ENCODE measurements around the gene HDGFL2. TPM values are rescaled to one million over a fixed set of nuclear protein-coding genes. Genes with fewer than 3 reads are reported as not detected.
"Not testable (repeated sequence)": the region's sequence is repeated elsewhere in the genome, so short reads cannot be mapped to it uniquely, and the experiment has no call there.

HDGFL2 gene
- total RNA-seq, 1 experiment from 2014 or later: 68.4 TPM

- no peak for DNase-seq (ENCODE audit: low read depth)
Measured at GRCh38 chr19:4521170-4521887, 49.2 kb downstream of the HDGFL2 start.

GRCh38 chr19:4521888-4522242 lies 49.8 kb downstream of the HDGFL2 start:
- DNase-seq (ENCODE audit: low read depth): no peak
- in situ Hi-C loops (cut with HindIII; ENCODE audit: low pct_unique_long_range_greater_than_20kb, low sequenced_read_pairs): no loop called here

More at GRCh38 chr19:4521170-4521887, 49.2 kb downstream of the HDGFL2 start:
- in situ Hi-C loops (cut with HindIII; ENCODE audit: low pct_unique_long_range_greater_than_20kb, low sequenced_read_pairs): no loop called here

- no peak for DNase-seq (ENCODE audit: low read depth)
- in situ Hi-C loops (cut with HindIII; ENCODE audit: low pct_unique_long_range_greater_than_20kb, low sequenced_read_pairs): no loop called here
Measured at GRCh38 chr19:4522291-4523002, 50.4 kb downstream of the HDGFL2 start.

GRCh38 chr19:4523306-4524110 lies 51.4 kb downstream of the HDGFL2 start:
- in situ Hi-C loops (cut with HindIII; ENCODE audit: low pct_unique_long_range_greater_than_20kb, low sequenced_read_pairs): no loop called here
- no peak for DNase-seq (ENCODE audit: low read depth)

- DNase-seq (ENCODE audit: low read depth): no peak
- in situ Hi-C loops (cut with HindIII; ENCODE audit: low pct_unique_long_range_greater_than_20kb, low sequenced_read_pairs): no loop called here
Measured at GRCh38 chr19:4524808-4525562, 52.9 kb downstream of the HDGFL2 start.

GRCh38 chr19:4525563-4526002 lies 53.5 kb downstream of the HDGFL2 start:
- in situ Hi-C loops (cut with HindIII; ENCODE audit: low pct_unique_long_range_greater_than_20kb, low sequenced_read_pairs): no loop called here
- no peak for DNase-seq (ENCODE audit: low read depth)

- DNase-seq (ENCODE audit: low read depth); in situ Hi-C loops (cut with HindIII; ENCODE audit: low pct_unique_long_range_greater_than_20kb, low sequenced_read_pairs): not testable (repeated sequence)
Measured at GRCh38 chr19:4527377-4527776, 55.3 kb downstream of the HDGFL2 start.

GRCh38 chr19:4528843-4529242 lies 56.7 kb downstream of the HDGFL2 start:
- in situ Hi-C loops (cut with HindIII; ENCODE audit: low pct_unique_long_range_greater_than_20kb, low sequenced_read_pairs): no loop called here
- no peak for DNase-seq (ENCODE audit: low read depth)

- in situ Hi-C loops (cut with HindIII; ENCODE audit: low pct_unique_long_range_greater_than_20kb, low sequenced_read_pairs): no loop called here
- DNase-seq (ENCODE audit: low read depth): no peak
Measured at GRCh38 chr19:4529924-4530522, 57.9 kb downstream of the HDGFL2 start.

GRCh38 chr19:4531562-4532165 lies 59.6 kb downstream of the HDGFL2 start:
- DNase-seq (ENCODE audit: low read depth): no peak
- in situ Hi-C loops (cut with HindIII; ENCODE audit: low pct_unique_long_range_greater_than_20kb, low sequenced_read_pairs): no loop called here

- in situ Hi-C loops (cut with HindIII; ENCODE audit: low pct_unique_long_range_greater_than_20kb, low sequenced_read_pairs): no loop called here
- no peak for DNase-seq (ENCODE audit: low read depth)
Measured at GRCh38 chr19:4533334-4533733, 61.2 kb downstream of the HDGFL2 start.

GRCh38 chr19:4533835-4534424 lies 61.8 kb downstream of the HDGFL2 start:
- in situ Hi-C loops (cut with HindIII; ENCODE audit: low pct_unique_long_range_greater_than_20kb, low sequenced_read_pairs): no loop called here

GRCh38 chr19:4534836-4535658 lies 63.0 kb downstream of the HDGFL2 start, which contains the start of gene PLIN5:
PLIN5 (minus strand) TSS chr19:4535224; CDS start chr19:4534074, 1,150 bp downstream.
- DNase-seq (ENCODE audit: low read depth): peak; percentile 85
- in situ Hi-C loops (cut with HindIII; ENCODE audit: low pct_unique_long_range_greater_than_20kb, low sequenced_read_pairs): no loop called here

More at GRCh38 chr19:4533835-4534424, 61.8 kb downstream of the HDGFL2 start:
- DNase-seq (ENCODE audit: low read depth): no peak

- in situ Hi-C loops (cut with HindIII; ENCODE audit: low pct_unique_long_range_greater_than_20kb, low sequenced_read_pairs): no loop called here
- DNase-seq (ENCODE audit: low read depth): peak; percentile 34
Measured at GRCh38 chr19:4536798-4537197, 64.7 kb downstream of the HDGFL2 start.

GRCh38 chr19:4537953-4538600 lies 66.0 kb downstream of the HDGFL2 start:
- in situ Hi-C loops (cut with HindIII; ENCODE audit: low pct_unique_long_range_greater_than_20kb, low sequenced_read_pairs): no loop called here
- no peak for DNase-seq (ENCODE audit: low read depth)

- in situ Hi-C loops (cut with HindIII; ENCODE audit: low pct_unique_long_range_greater_than_20kb, low sequenced_read_pairs): no loop called here
- no peak for DNase-seq (ENCODE audit: low read depth)
Measured at GRCh38 chr19:4538601-4538954, 66.5 kb downstream of the HDGFL2 start.

All from Caki2 (cell line).